GM12872 (cell line): ENCODE measurements around the gene SESN3.

Experiments
- TF ChIP-seq, protein P1 (sequence below): IDR thresholded peaks from 3 replicates; pipeline ENCODE4 v1.5.1; 2011; ENCODE audit warnings: low read depth, mild to moderate bottlenecking, low read length, moderate library complexity; ENCODE audit not compliant: insufficient read depth

SESN3 gene

DNA sequence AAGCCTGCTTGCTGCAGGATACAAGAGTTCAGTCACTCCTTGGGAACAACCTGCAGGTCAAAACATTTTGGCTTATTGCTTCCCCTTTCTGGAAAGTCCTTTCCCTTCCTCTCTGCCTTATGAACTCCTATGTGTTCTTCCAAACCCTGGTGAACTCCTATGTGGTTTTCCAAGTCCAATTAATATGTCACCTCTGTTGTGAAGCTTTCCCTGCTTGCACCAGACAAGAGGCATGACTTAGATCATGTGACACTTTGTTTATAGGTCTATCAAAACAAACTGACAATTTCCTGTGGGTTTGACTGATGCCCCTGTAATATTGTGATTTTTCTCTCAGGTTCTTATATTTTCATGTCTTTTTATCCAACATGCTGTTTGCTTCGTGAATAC lies 77.2 kb downstream of the SESN3 start:
- TF ChIP-seq, protein P1, sequence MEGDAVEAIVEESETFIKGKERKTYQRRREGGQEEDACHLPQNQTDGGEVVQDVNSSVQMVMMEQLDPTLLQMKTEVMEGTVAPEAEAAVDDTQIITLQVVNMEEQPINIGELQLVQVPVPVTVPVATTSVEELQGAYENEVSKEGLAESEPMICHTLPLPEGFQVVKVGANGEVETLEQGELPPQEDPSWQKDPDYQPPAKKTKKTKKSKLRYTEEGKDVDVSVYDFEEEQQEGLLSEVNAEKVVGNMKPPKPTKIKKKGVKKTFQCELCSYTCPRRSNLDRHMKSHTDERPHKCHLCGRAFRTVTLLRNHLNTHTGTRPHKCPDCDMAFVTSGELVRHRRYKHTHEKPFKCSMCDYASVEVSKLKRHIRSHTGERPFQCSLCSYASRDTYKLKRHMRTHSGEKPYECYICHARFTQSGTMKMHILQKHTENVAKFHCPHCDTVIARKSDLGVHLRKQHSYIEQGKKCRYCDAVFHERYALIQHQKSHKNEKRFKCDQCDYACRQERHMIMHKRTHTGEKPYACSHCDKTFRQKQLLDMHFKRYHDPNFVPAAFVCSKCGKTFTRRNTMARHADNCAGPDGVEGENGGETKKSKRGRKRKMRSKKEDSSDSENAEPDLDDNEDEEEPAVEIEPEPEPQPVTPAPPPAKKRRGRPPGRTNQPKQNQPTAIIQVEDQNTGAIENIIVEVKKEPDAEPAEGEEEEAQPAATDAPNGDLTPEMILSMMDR, result no peak

DNA sequence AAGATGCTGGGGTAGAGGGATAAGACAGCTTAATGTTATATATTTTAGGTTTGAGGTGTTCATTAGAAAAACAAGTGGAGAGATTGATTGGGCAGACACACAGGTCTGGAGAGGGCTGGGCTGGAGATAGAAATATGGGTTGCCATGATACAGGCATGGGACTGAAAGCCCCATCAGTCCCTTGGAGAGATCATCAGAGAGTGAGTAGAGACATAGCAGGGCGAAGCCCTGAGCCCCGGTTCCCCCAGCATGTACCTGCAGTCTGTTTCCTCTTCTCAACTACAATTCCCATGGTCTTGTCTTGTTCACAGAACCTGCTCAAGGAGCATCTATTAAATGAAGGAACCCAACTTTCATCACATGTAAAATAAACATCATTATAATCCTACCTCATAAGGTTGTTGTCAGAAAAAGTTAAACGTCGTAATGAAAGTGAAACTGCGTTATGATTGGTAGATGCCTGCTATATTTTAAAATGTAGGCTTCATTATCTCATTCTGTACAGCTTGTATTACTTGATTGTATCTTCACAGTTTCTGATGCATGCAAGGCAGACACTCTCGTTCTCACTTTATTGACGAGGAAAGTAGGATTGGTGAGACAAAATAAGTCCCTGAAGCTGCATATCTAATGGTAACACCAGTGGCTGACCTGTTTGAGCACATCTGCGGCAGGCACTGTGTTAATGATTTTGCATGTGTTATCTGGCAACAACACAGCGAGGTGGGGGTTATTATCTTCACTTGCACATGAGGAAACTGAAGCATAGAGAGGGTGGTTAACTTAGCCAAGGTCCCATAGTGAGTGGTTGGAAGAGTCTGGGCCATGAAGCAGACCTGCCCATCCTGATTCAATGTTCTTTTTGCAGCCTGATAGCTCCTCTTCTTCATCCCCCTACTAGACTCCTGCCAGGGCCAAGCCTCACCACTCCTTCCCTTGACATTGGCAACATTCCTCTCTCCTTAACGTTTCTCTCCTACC lies 77.8 kb downstream of the SESN3 start:
- TF ChIP-seq, protein P1, result no peak

DNA sequence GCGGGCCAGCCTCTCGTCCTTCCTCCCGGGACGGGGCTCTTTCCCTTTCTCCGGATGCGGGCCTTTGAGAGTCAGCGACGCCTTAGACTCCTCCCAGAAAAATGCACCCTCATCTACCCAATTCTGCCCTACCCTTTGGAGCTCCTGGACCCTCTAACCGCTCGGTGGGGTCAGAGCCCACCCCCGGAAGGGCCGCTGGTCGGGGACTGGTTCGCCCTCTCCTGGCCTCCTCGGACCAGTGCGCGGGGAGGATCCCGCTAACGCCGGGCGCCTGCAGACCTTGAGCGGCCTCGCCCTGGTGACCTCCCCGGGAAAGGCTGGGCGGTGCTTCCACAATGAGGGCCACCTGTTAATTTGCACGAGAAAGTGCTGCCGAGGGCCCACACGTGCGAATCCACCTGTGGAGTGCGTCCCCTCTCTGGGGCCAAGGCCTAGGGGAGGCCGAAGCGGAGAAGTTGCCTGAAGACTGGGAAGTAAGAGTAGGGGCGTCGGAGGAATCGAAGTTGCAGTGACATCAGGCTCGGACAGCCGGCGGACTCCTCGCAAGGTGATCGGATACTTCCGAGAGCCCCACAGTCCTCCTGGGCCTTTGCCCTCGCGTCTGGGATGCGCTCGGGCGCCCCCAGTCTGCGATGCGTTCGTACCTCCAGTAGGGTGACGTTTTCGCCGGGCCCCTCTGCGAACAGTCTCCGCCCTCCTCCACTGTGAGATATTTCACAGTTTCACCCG lies 79.9 kb downstream of the SESN3 start:
- TF ChIP-seq, protein P1, result peak; percentile 81

DNA sequence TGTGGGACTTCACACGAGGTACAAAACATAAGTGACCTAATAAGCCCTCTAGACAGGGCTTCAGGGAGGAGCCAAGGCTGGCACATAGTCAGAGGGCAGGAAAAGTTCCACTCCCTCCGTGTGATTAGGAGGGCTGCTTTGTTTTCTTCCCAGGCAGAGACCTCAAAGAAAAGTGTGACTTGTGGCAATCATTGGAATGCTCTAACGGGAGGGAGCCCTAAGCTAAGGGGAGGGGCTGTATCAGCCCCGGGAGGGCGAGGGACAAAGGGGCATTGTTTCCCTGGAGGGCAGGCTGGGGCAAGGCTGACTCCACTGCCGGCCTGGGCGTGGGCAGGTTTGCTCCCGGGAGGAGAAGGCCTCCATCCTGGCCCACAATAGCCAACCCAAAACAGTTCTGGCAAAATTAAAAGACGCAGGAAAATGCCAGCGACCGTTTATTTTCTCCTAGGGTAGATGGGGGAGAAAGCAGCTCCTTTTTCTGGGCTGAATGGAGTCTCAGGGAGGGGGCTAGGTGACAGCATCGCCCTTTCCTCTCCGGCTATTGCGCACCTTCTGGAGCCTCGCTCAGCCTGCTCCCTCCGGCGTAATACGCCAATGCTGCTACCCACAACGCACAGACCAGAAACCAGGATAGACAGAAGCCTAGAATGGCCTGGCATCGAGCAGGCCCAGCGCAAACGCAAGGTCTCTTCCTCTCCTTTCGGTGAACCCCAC lies 81.2 kb downstream of the SESN3 start:
- TF ChIP-seq, protein P1, result no peak

DNA sequence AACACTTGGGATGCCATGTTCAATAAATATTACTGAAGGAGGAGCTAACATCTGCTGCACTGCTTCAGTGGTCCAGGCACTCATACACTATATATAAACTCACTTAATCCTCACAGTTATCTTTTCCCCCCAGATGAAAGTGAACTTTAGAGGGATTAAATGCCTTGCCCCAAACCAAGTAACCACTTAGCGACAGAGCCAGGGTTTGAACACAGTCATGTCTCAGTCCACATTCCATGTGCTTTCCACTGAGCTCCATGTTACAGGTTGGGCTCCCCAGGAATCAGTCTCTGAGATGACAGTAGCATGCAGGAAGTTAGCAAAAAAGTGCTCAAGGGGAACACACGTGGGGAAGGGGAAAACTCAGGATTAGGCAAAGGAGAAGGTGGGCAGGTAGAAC lies 82.1 kb downstream of the SESN3 start:
- TF ChIP-seq, protein P1, result no peak

DNA sequence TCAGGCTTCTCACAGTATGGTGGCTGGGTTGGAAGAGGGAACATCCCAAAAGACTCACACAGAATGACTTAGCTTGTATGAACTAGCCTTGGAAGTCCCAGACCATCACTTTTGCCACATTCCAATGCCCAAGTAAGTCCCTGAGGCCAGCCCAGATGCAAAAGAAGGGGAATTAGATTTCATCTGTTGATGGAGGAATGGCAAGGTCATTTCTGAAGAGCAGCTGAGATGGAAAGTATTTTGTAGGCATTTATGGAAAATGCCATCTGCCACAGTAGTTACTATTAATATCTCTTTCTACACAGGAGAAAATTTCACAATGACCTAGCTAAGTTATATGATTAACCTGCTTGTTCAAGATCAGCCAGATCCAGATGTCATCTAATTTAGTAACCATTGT lies 82.6 kb downstream of the SESN3 start:
- TF ChIP-seq, protein P1, result no peak
